Vagina (tissue), 2 donors: ENCODE data around the gene CADM2.

Source experiments
- CTCF ChIP-seq, 3 experiments: fragments of 450-650 bp in 2 of 3; fragments of 200-600 bp in 1 of 3; sonication (generic) in 1 of 3; IDR thresholded peaks; one replicate each; pipeline ENCODE4 v1.5.1; 2017 to 2019; ENCODE audit warnings: antibody characterized with exemption in 3 of 3, mild to moderate bottlenecking in 2 of 3, moderate library complexity in 2 of 3
- POLR2A ChIP-seq, 2 donors: fragments of 450-650 bp; IDR thresholded peaks; one replicate each; pipeline ENCODE4 v1.6.1; 2017; ENCODE audit warnings: antibody characterized with exemption in 2 of 2, mild to moderate bottlenecking in 2 of 2, moderate library complexity in 2 of 2
- POLR2AphosphoS5 ChIP-seq, 2 donors: sonication (generic); formaldehyde crosslinking; IDR thresholded peaks; one replicate each; pipeline ENCODE4 v1.9.0; 2017; ENCODE audit warnings: antibody characterized with exemption in 2 of 2, mild to moderate bottlenecking in 2 of 2, low read depth in 1 of 2; ENCODE audit not compliant: insufficient read depth in 1 of 2

- TF ChIP-seq CTCF (IDR thresholded peaks at IDR 0.05) (no peak), POLR2AphosphoS5 (IDR thresholded peaks at IDR 0.05; ENCODE audit: insufficient read depth in 1 of 2, low read depth in 1 of 2) (no peak), POLR2A (IDR thresholded peaks at IDR 0.05) (no peak)
Observed at GRCh38 chr3:85800676-85801075, 841.9 kb downstream of the CADM2 start.
